Mammary epithelial cell (primary cell): Measurements from ENCODE around the gene HSF2BP.
"Not testable (repeated sequence)": the region's sequence is repeated elsewhere in the genome, so short reads cannot be mapped to it uniquely, and the experiment has no call there.

ENCODE experiments used
- CTCF ChIP-seq, 2 donors: IDR thresholded peaks in 1 of 2; conservative IDR thresholded peaks in 1 of 2; 2 replicates each; pipeline ENCODE4 v1.5.1; 2011 to 2012; ENCODE audit warnings: inconsistent platforms in 2 of 2, low read length in 2 of 2, mild to moderate bottlenecking in 2 of 2, control low read depth in 1 of 2, low read depth in 1 of 2; ENCODE audit not compliant: insufficient read depth in 1 of 2; ENCODE audit errors: extremely low read depth in 1 of 2
- EZH2 ChIP-seq: IDR thresholded peaks from 2 replicates; pipeline ENCODE4 v1.6.1; 2012; ENCODE audit warnings: low read length, inconsistent platforms, borderline replicate concordance

GRCh38 chr21:43510669-43511068 lies 148.6 kb downstream of the HSF2BP start:
- TF ChIP-seq CTCF (conservative IDR thresholded peaks at IDR 0.05 in 1 of 2, IDR thresholded peaks at IDR 0.05 in 1 of 2; ENCODE audit: extremely low read depth in 1 of 2, insufficient read depth in 1 of 2, low read depth in 1 of 2, low read length in 2 of 2); EZH2: not testable (repeated sequence)
